Measurements from ENCODE around the gene PPP6R2. TPM values are rescaled to one million over a fixed set of nuclear protein-coding genes. Genes with fewer than 3 reads are reported as not detected.

PPP6R2 gene
- total RNA-seq, 2 donors from 2014 or later, result 80.6 to 107 TPM

DNA sequence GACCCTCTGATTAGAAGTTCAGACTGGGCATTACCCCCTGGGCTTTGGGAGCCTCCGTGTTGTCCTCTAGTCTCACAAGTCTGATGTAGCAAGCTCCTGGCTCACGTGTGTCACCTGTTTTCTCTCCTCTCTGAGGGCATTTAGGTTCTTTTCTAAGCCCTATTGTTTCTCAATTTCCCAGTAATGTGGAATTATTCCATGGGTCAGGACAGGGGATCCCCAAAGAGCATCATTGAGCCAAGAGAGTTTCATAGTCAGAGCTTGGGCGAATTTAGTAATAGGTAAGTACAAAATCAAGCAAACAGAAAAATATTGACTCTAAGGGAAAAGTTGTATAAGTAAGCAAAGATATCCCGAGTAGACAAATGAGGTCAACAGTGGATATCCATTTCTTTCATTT, 57.3 kb downstream of the PPP6R2 start:
- 74% methylated on average over 4 of the region's 4 CpGs for WGBS
- TF ChIP-seq POLR2AphosphoS5 (IDR thresholded peaks at IDR 0.05), result no peak
- no peak for TF ChIP-seq POLR2A (IDR thresholded peaks at IDR 0.05)
- TF ChIP-seq, protein P1, sequence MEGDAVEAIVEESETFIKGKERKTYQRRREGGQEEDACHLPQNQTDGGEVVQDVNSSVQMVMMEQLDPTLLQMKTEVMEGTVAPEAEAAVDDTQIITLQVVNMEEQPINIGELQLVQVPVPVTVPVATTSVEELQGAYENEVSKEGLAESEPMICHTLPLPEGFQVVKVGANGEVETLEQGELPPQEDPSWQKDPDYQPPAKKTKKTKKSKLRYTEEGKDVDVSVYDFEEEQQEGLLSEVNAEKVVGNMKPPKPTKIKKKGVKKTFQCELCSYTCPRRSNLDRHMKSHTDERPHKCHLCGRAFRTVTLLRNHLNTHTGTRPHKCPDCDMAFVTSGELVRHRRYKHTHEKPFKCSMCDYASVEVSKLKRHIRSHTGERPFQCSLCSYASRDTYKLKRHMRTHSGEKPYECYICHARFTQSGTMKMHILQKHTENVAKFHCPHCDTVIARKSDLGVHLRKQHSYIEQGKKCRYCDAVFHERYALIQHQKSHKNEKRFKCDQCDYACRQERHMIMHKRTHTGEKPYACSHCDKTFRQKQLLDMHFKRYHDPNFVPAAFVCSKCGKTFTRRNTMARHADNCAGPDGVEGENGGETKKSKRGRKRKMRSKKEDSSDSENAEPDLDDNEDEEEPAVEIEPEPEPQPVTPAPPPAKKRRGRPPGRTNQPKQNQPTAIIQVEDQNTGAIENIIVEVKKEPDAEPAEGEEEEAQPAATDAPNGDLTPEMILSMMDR (IDR thresholded peaks at IDR 0.05), result no peak
- H3K27ac ChIP-seq, result no peak overlapping the region

DNA sequence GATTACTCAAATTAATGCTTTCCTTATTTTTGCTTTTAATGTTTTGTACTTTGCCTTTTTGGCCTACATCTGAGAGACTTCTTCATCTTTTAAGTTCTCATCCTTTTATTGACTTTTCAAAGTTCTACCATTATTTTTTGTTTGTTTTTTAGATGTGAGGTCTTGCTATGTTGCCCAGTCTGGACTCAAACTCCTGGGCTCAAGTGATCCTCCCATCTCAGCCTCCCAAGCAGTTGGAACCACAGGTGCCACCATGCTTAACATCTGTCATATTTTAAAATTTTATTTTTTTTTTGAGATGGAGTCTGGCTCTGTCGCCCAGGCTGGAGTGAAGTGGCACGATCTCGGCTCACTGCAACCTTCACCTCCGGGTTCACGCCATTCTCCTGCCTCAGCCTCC, 57.8 kb downstream of the PPP6R2 start:
- 98% methylated on average over 5 of the region's 5 CpGs for WGBS
- Histone ChIP-seq H3K36me3 (no peaks in the 10 kb centered on the region), H3K4me1 (replicated peaks) (no peaks in the 10 kb centered on the region), H3K4me3 (no peak overlapping the region), H3K9me3 (no peaks in the 10 kb centered on the region), H3K27me3 (replicated peaks; ENCODE audit: insufficient read depth) (no peaks in the 10 kb centered on the region), H3K27ac (no peak overlapping the region)
- DNase-seq (ENCODE audit: low spot score), result no peak
- TF ChIP-seq, protein P1 (IDR thresholded peaks at IDR 0.05), result no peak
- no peak for TF ChIP-seq POLR2A (IDR thresholded peaks at IDR 0.05)
- no peak for TF ChIP-seq POLR2AphosphoS5 (IDR thresholded peaks at IDR 0.05)
- intact Hi-C loops (cut with DNase I), result no loop called here

More for the DNA sequence above, 57.3 kb downstream of the PPP6R2 start:
- Histone ChIP-seq H3K27me3 (replicated peaks; ENCODE audit: insufficient read depth) (no peaks in the 10 kb centered on the region), H3K9me3 (no peaks in the 10 kb centered on the region), H3K4me3 (no peak overlapping the region), H3K36me3 (no peaks in the 10 kb centered on the region), H3K4me1 (replicated peaks) (no peaks in the 10 kb centered on the region)
- intact Hi-C loops (cut with DNase I), result no loop called here
- no peak for DNase-seq (ENCODE audit: low spot score)

DNA sequence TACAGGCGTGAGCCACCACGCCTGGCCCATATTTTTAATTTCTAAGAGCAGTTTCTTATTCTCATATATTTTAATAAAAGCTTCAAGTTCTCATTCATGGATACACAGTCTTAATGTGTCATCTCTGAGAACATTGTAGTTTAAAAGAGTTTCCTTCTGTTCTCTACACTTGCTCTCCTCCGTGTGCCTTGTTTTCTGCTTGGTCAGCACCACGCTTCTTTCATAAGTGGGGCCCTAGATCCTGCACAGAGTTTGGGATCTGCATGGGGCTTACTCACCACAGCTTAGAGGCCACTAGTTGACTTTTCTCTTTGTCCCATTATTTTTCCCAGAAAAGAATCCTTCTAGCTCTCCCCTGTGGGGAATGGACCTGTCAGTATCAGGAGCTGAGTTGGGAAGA, 58.8 kb downstream of the PPP6R2 start:
- intact Hi-C loops (cut with DNase I), result no loop called here
- Histone ChIP-seq H3K27ac (no peak overlapping the region), H3K27me3 (replicated peaks; ENCODE audit: insufficient read depth) (no peaks in the 10 kb centered on the region), H3K9me3 (no peaks in the 10 kb centered on the region), H3K4me3 (no peak overlapping the region), H3K36me3 (no peaks in the 10 kb centered on the region), H3K4me1 (replicated peaks) (no peaks in the 10 kb centered on the region)
- TF ChIP-seq, protein P1 (IDR thresholded peaks at IDR 0.05), result no peak
- TF ChIP-seq POLR2A (IDR thresholded peaks at IDR 0.05) (no peak), POLR2AphosphoS5 (IDR thresholded peaks at IDR 0.05) (no peak)
- WGBS, result 90% methylated on average over 4 of the region's 4 CpGs
- no peak for DNase-seq (ENCODE audit: low spot score)

DNA sequence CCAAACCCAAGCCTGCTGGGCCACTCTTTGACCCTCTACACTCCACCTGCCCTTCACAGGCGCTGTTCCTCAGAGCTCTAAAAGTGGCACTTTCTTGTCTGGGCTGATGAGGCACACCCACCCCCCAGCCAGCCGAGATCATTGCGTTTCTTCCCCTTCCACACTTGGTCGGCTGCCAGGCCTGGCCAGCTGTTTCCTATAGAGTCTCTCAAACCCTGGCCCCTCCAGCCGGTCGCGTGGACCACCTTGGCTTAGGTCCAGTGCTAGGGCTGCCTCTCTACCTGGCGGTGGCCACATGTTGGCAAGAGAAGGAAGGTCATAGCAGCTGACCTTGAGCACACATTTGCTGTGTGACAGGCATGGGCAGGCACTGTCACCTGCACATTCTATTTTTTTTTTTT, 60.6 kb downstream of the PPP6R2 start:
- DNase-seq (ENCODE audit: low spot score), result no peak
- TF ChIP-seq POLR2AphosphoS5 (IDR thresholded peaks at IDR 0.05) (no peak), POLR2A (IDR thresholded peaks at IDR 0.05) (no peak)
- TF ChIP-seq, protein P1 (IDR thresholded peaks at IDR 0.05), result no peak
- Histone ChIP-seq H3K9me3 (no peaks in the 10 kb centered on the region), H3K4me1 (replicated peaks) (no peaks in the 10 kb centered on the region), H3K36me3 (no peaks in the 10 kb centered on the region), H3K4me3 (no peak overlapping the region), H3K27ac (no peak overlapping the region), H3K27me3 (replicated peaks; ENCODE audit: insufficient read depth) (no peaks in the 10 kb centered on the region)
- 43% methylated on average over 8 of the region's 8 CpGs for WGBS
- intact Hi-C loops (cut with DNase I), result no loop called here

DNA sequence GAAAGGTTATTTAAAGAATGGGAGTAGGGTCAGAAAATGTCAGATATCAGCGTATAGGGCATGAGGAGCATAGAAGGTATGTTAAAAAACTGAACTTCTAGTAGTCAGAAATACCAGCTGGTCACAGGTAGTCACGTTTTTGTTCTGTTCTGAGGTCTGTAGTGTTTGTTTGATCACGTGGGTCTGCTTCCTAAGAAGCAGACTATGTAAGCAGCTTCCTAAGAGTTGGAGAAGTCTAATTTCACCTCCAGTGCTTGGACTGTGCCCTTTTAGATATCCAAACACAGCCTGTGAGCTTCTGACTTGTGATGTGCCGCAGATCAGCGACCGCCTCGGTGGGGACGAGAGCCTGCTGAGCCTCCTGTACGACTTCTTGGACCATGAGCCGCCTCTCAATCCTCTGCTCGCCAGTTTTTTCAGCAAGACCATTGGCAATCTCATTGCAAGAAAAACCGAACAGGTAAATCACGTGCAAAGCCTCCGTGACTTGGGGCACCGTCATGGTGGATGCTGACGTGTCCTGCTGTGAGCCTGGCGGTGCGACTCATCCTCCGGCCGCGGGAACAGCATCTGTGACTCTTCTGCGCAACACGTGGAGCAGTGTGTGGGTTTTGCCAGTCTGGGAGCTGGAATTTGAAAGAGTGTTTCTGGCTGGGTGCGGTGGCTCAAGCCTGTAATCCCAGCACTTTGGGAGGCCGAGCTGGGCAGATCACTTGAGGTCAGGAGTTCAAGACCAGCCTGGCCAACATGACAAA, 63.5 kb downstream of the PPP6R2 start:
- Histone ChIP-seq H3K27me3 (replicated peaks; ENCODE audit: insufficient read depth) (no peaks in the 10 kb centered on the region), H3K27ac (no peak overlapping the region), H3K4me1 (replicated peaks) (no peaks in the 10 kb centered on the region), H3K9me3 (no peaks in the 10 kb centered on the region), H3K36me3 (no peaks in the 10 kb centered on the region), H3K4me3 (no peak overlapping the region)
- intact Hi-C loops (cut with DNase I), result no loop called here
- DNase-seq (ENCODE audit: low spot score), result no peak
- WGBS, result 93% methylated on average over 24 of the region's 25 CpGs
- TF ChIP-seq, protein P1 (IDR thresholded peaks at IDR 0.05), result no peak
- TF ChIP-seq POLR2AphosphoS5 (IDR thresholded peaks at IDR 0.05) (no peak), POLR2A (IDR thresholded peaks at IDR 0.05) (no peak)
